HCT116 (cell line): ENCODE data around the gene PRR5L. TPM values are rescaled to one million over a fixed set of nuclear protein-coding genes. Genes with fewer than 3 reads are reported as not detected.

Source experiments
- ATAC-seq: fragments of 200-7000 bp; cut with Tn5 transposase; 2 replicates; pipeline ENCODE4 v1.9.1; 2020; ENCODE audit warnings: mild to moderate bottlenecking, moderate library complexity
- BruUV-seq: library from RNA; stranded (reverse); fragments of 400-500 nt; replicated peaks from 2 replicates; lab custom pipeline; 2021; lab: Mats Ljungman, UMichigan
- CTCF ChIA-PET: fragments of 300-600 bp; sonication (Branson Sonifier 250); formaldehyde crosslinking; loops from one replicate; lab custom pipeline; 2021; ENCODE audit warnings: antibody characterized with exemption; lab: Charles Lee
- POLR2A ChIA-PET: fragments of 300-600, 350-600 bp; sonication (Branson Sonifier 250); formaldehyde crosslinking; loops from one replicate; lab custom pipeline; 2021; ENCODE audit warnings: antibody characterized with exemption; lab: Charles Lee
- RAD21 ChIA-PET, 2 experiments: fragments of 300-600 bp; sonication (Branson Sonifier 250); formaldehyde crosslinking; loops; one replicate each; lab custom pipeline; 2023; ENCODE audit warnings: low total read pairs in 2 of 2; ENCODE audit not compliant: uncharacterized antibody in 2 of 2, unreplicated experiment in 2 of 2, low non-redundant PET in 1 of 2; lab: Charles Lee
- DNase-seq: peaks from one replicate; pipeline ENCODE4 v3.0.0-alpha.2; 2010; ENCODE audit warnings: low read depth, low spot score
- H2AFZ ChIP-seq: fragments of 200-600 bp; shearing (Covaris generic), sonication (generic); 2 replicates; pipeline ENCODE4 v1.6.1; 2017; ENCODE audit warnings: low read depth, mixed run types, mixed read lengths, antibody characterized with exemption, low read length; ENCODE audit not compliant: poor library complexity, severe bottlenecking
- H3K27ac ChIP-seq: 2 replicates; pipeline ENCODE4 v1.5.1; 2012; ENCODE audit warnings: low read depth, low read length
- H3K27me3 ChIP-seq: fragments of 200-600 bp; sonication (generic); 2 replicates; pipeline ENCODE4 v1.6.1; 2016; ENCODE audit warnings: mixed run types, low read length, mixed read lengths; ENCODE audit not compliant: insufficient read depth
- H3K36me3 ChIP-seq, 2 experiments: fragments of 200-500 bp in 1 of 2; fragments of 200-600 bp in 1 of 2; sonication (Bioruptor generic) in 1 of 2; sonication (generic) in 1 of 2; 2 replicates each; pipeline versions ENCODE4 v1.5.1 to v1.6.1; 2014 to 2016; ENCODE audit warnings: low read length in 2 of 2, inconsistent platforms in 1 of 2, mixed read lengths in 1 of 2, mixed run types in 1 of 2; ENCODE audit not compliant: insufficient read depth in 2 of 2, control insufficient read depth in 1 of 2
- H3K4me1 ChIP-seq, 2 experiments: fragments of 200-600 bp in 1 of 2; sonication (generic) in 1 of 2; 2 replicates each; pipeline versions ENCODE4 v1.5.1 to v1.6.1; 2012 to 2017; ENCODE audit warnings: low read length in 2 of 2, inconsistent platforms in 1 of 2, mild to moderate bottlenecking in 1 of 2, mixed read lengths in 1 of 2, mixed run types in 1 of 2, moderate library complexity in 1 of 2; ENCODE audit not compliant: insufficient read depth in 2 of 2, control insufficient read depth in 1 of 2
- H3K4me2 ChIP-seq: fragments of 200-600 bp; sonication (generic); 2 replicates; pipeline ENCODE4 v1.6.1; 2017; ENCODE audit warnings: mixed run types, low read length, mixed read lengths
- H3K4me3 ChIP-seq, 2 experiments: fragments of 200-600 bp in 1 of 2; sonication (generic) in 1 of 2; replicated peaks in 1 of 2; 2 replicates each; pipeline ENCODE4 v1.5.1; 2011 to 2016; ENCODE audit warnings: low read length in 2 of 2, control low read depth in 1 of 2, low read depth in 1 of 2, mild to moderate bottlenecking in 1 of 2, mixed read lengths in 1 of 2, mixed run types in 1 of 2
- H3K79me2 ChIP-seq: fragments of 200-600 bp; sonication (generic); 2 replicates; pipeline ENCODE4 v1.6.1; 2017; ENCODE audit warnings: mild to moderate bottlenecking, mixed run types, low read length, moderate library complexity, mixed read lengths; ENCODE audit not compliant: insufficient read depth
- H3K9ac ChIP-seq: fragments of 200-600 bp; sonication (generic); 2 replicates; pipeline ENCODE4 v1.6.1; 2016; ENCODE audit warnings: low read length, mixed read lengths
- H3K9me2 ChIP-seq: fragments of 200-600 bp; sonication (generic), shearing (Covaris generic); 2 replicates; pipeline ENCODE4 v1.6.1; 2017; ENCODE audit warnings: mixed run types, mild to moderate bottlenecking, moderate library complexity; ENCODE audit not compliant: insufficient read depth
- H3K9me3 ChIP-seq, 2 experiments: fragments of 200-500 bp in 1 of 2; fragments of 200-600 bp in 1 of 2; sonication (Bioruptor generic) in 1 of 2; sonication (generic) in 1 of 2; 2 replicates each; pipeline ENCODE4 v1.6.1; 2014 to 2017; ENCODE audit warnings: low read length in 2 of 2, mixed read lengths in 2 of 2, inconsistent platforms in 1 of 2, low read depth in 1 of 2, mild to moderate bottlenecking in 1 of 2, mixed run types in 1 of 2, moderate library complexity in 1 of 2; ENCODE audit not compliant: control insufficient read depth in 1 of 2, insufficient read depth in 1 of 2
- H4K20me1 ChIP-seq: fragments of 200-600 bp; sonication (generic), shearing (Covaris generic); 2 replicates; pipeline ENCODE4 v1.6.1; 2017; ENCODE audit warnings: mixed run types, mild to moderate bottlenecking, moderate library complexity; ENCODE audit not compliant: insufficient read depth
- ATF3 ChIP-seq: IDR thresholded peaks from 2 replicates; pipeline ENCODE4 v1.6.1; 2012
- FOSL1 ChIP-seq: IDR thresholded peaks from 2 replicates; pipeline ENCODE4 v1.6.1; 2012; ENCODE audit warnings: low read depth
- POLR2A ChIP-seq: IDR thresholded peaks from 2 replicates; pipeline ENCODE4 v1.7.0; 2011; ENCODE audit warnings: borderline replicate concordance; ENCODE audit not compliant: insufficient read depth, insufficient read length; ENCODE audit errors: extremely low read depth
- RAD21 ChIP-seq: IDR thresholded peaks from 2 replicates; pipeline ENCODE4 v1.6.1; 2012; ENCODE audit warnings: low read depth, mild to moderate bottlenecking
- intact Hi-C: fragments of 100-400 bp; cut with micrococcal nuclease; formaldehyde crosslinking; loops from 2 replicates; pipeline ENCODE4 v1.10.0; 2022
- total RNA-seq: library from RNA; stranded (reverse); gene quantifications from one replicate; pipeline ENCODE4 v1.2.1, GENCODE V29; 2021; ENCODE audit not compliant: unreplicated experiment

PRR5L gene
- total RNA-seq, 1 experiment from 2014 or later, result 0.47 TPM

GRCh38 chr11:36400766-36401455 is 104.8 kb downstream of the PRR5L start:
- ChIA-PET CTCF (no interaction called here), POLR2A (no interaction called here), RAD21 (no interaction called here)
- no peak for TF ChIP-seq FOSL1
- TF ChIP-seq RAD21, result no peak
- no peak for TF ChIP-seq POLR2A
- Histone ChIP-seq H3K4me3 (no peak overlapping the region), H2AFZ (no peak overlapping the region), H3K9ac (no peak overlapping the region), H3K36me3 (no peaks in the 10 kb centered on the region), H4K20me1 (no peaks in the 10 kb centered on the region), H3K79me2 (no peaks in the 10 kb centered on the region), H3K9me3 (no peaks in the 10 kb centered on the region), H3K27me3 (no peaks in the 10 kb centered on the region), H3K4me1 (no peaks in the 10 kb centered on the region), H3K4me2 (no peak overlapping the region), H3K27ac (no peak overlapping the region), H3K9me2 (no peaks in the 10 kb centered on the region)
- no TSS peak for BruUV-seq
- intact Hi-C loops, result no loop called here
- no peak for ATAC-seq
- DNase-seq, result no peak

DNA sequence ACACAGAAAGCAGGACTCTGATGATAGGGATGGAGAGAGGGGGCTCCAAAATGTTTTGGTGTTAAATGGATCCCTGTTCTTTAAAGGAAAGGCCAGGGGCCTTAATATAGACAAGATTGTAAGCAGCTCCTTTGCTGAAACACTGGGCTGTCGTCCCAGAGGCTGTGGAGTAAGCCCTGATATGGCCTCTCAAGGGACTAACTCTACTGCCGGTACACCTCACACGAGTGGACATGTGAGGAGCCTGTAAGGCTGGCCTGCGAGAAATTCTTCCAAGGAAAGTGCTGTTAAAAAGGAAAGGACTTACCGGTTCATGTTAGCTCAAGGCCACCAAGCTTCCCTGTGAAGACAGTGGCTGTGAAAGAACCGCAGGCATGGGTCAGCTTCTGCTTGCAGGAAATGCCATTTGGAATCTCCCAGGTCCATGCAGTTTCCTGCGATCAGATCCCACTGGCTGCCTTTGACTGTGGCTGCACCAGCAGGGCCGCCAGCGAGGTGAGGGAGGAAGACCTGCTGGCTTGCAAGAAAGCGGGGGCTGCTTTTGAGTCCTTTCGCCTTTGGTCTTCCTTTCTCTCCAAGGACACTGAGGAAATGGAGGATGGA is 106.6 kb downstream of the PRR5L start:
- POLR2A ChIA-PET, result no interaction called here
- BruUV-seq, result no TSS peak

More for the DNA sequence above, 106.6 kb downstream of the PRR5L start:
- H3K4me2 ChIP-seq, result no peak overlapping the region
- H3K79me2 ChIP-seq, result no peaks in the 10 kb centered on the region
- intact Hi-C loops, result no loop called here
- no peak overlapping the region for H3K9ac ChIP-seq
- H3K27me3 ChIP-seq, result no peaks in the 10 kb centered on the region
- DNase-seq, result no peak
- no peak overlapping the region for H2AFZ ChIP-seq
- H3K9me2 ChIP-seq, result no peaks in the 10 kb centered on the region
- ChIA-PET CTCF (no interaction called here), RAD21 (no interaction called here)
- H3K4me1 ChIP-seq, result no peaks in the 10 kb centered on the region
- H4K20me1 ChIP-seq, result no peaks in the 10 kb centered on the region
- no peak for ATAC-seq
- H3K9me3 ChIP-seq, result no peaks in the 10 kb centered on the region
- H3K4me3 ChIP-seq, result no peak overlapping the region
- no peak overlapping the region for H3K27ac ChIP-seq
- H3K36me3 ChIP-seq, result no peaks in the 10 kb centered on the region
- TF ChIP-seq FOSL1 (no peak), ATF3 (no peak)
